Measurements from ENCODE around the gene E2F2.

Gene E2F2

DNA sequence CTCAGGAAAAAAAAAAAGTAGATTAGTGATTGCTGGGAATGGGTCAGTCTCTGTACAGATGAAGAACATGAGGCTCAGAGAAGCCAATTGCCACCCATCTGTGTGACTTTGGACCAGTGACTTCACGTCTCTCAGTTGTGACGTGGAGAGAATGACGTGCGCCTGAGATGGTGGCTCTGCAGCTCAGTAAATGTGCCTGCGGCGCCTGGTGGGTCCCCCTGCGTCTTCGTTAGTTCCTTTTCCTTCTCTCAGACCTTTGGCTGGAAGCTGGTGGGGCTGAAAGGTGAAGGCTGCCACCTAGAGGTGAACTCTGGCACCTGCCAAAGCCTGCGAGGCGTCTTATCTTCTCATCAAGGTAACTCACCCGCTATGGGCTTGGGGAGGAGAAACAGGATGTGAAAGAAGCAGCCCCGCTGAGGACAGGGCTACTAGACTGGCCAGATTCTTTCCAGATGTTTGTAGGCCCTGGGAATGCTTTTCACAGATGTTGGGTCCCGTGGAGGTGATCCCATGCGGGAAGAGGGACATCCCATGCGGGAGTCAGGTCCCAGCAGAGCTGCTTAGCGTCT is 8.7 kb upstream of the E2F2 start (continued):
- TF ChIP-seq REPIN1 (tag by site-specific recombination; IDR thresholded peaks at IDR 0.05; ENCODE audit: low read depth) (no peak), ZNF391 (tag by site-specific recombination; IDR thresholded peaks at IDR 0.05; ENCODE audit: borderline replicate concordance, low read depth) (0 out of 2 replicates have a peak, but pooled peaks have one; percentile 18), ZBTB8A (tag by site-specific recombination; IDR thresholded peaks at IDR 0.05) (peak; percentile 65), ZNF654 (tag by site-specific recombination; IDR thresholded peaks at IDR 0.05; ENCODE audit: low read depth) (peak; percentile 96), ZFP69B (tag by site-specific recombination; IDR thresholded peaks at IDR 0.05) (peak; percentile 100), ZNF629 (tag by site-specific recombination; IDR thresholded peaks at IDR 0.05) (peak; percentile 99), ZBTB21 (tag by site-specific recombination; IDR thresholded peaks at IDR 0.05) (peak; percentile 98), ZNF529 (tag by site-specific recombination; IDR thresholded peaks at IDR 0.05; ENCODE audit: insufficient replicate concordance) (no peak), SP7 (tag by site-specific recombination; IDR thresholded peaks at IDR 0.05) (peak; percentile 58; the same call in 1 of the 2 replicates), ZNF169 (tag by site-specific recombination; IDR thresholded peaks at IDR 0.05) (no peak), ZBTB17 (tag by site-specific recombination; IDR thresholded peaks at IDR 0.05) (peak; percentile 84), ZXDB (tag by site-specific recombination; IDR thresholded peaks at IDR 0.05) (peak; percentile 64; the same call in 1 of the 2 replicates), ZNF2 (tag by site-specific recombination; IDR thresholded peaks at IDR 0.05) (peak; percentile 56; the same call in 1 of the 2 replicates), ZNF585B (tag by site-specific recombination; IDR thresholded peaks at IDR 0.05) (peak; percentile 29; the same call in 1 of the 2 replicates), ZNF561 (tag by site-specific recombination; IDR thresholded peaks at IDR 0.05; ENCODE audit: borderline replicate concordance) (peak; percentile 87), ZNF366 (tag by site-specific recombination; conservative IDR thresholded peaks at IDR 0.05) (peak; percentile 84), ZNF335 (tag by site-specific recombination; conservative IDR thresholded peaks at IDR 0.05) (peak; percentile 78), GLIS2 (tag by site-specific recombination; IDR thresholded peaks at IDR 0.05) (peak; percentile 72), IKZF3 (tag by site-specific recombination; IDR thresholded peaks at IDR 0.05) (peak; percentile 41; the same call in 1 of the 2 replicates), ZNF394 (tag by site-specific recombination; IDR thresholded peaks at IDR 0.05; ENCODE audit: borderline replicate concordance) (peak; percentile 64; the same call in 1 of the 2 replicates), ZNF600 (tag by site-specific recombination; IDR thresholded peaks at IDR 0.05) (0 out of 2 replicates have a peak, but pooled peaks have one; percentile 56), SETDB1 (IDR thresholded peaks at IDR 0.05; ENCODE audit: insufficient read length, low read length) (no peak), KLF9 (tag by site-specific recombination; IDR thresholded peaks at IDR 0.05; ENCODE audit: low read depth) (no peak), GLIS1 (tag by site-specific recombination; IDR thresholded peaks at IDR 0.05) (peak; percentile 48; the same call in 1 of the 2 replicates), ZNF146 (tag by site-specific recombination; IDR thresholded peaks at IDR 0.05) (no peak)
- TF ChIP-seq, protein P1, sequence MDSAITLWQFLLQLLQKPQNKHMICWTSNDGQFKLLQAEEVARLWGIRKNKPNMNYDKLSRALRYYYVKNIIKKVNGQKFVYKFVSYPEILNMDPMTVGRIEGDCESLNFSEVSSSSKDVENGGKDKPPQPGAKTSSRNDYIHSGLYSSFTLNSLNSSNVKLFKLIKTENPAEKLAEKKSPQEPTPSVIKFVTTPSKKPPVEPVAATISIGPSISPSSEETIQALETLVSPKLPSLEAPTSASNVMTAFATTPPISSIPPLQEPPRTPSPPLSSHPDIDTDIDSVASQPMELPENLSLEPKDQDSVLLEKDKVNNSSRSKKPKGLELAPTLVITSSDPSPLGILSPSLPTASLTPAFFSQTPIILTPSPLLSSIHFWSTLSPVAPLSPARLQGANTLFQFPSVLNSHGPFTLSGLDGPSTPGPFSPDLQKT (IDR thresholded peaks at IDR 0.05; ENCODE audit: borderline replicate concordance, low read depth, low read length): no peak
- TF ChIP-seq, protein P2, sequence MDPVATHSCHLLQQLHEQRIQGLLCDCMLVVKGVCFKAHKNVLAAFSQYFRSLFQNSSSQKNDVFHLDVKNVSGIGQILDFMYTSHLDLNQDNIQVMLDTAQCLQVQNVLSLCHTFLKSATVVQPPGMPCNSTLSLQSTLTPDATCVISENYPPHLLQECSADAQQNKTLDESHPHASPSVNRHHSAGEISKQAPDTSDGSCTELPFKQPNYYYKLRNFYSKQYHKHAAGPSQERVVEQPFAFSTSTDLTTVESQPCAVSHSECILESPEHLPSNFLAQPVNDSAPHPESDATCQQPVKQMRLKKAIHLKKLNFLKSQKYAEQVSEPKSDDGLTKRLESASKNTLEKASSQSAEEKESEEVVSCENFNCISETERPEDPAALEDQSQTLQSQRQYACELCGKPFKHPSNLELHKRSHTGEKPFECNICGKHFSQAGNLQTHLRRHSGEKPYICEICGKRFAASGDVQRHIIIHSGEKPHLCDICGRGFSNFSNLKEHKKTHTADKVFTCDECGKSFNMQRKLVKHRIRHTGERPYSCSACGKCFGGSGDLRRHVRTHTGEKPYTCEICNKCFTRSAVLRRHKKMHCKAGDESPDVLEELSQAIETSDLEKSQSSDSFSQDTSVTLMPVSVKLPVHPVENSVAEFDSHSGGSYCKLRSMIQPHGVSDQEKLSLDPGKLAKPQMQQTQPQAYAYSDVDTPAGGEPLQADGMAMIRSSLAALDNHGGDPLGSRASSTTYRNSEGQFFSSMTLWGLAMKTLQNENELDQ (tag by site-specific recombination; IDR thresholded peaks at IDR 0.05; ENCODE audit: low read depth): no peak
- TF ChIP-seq, protein P3, sequence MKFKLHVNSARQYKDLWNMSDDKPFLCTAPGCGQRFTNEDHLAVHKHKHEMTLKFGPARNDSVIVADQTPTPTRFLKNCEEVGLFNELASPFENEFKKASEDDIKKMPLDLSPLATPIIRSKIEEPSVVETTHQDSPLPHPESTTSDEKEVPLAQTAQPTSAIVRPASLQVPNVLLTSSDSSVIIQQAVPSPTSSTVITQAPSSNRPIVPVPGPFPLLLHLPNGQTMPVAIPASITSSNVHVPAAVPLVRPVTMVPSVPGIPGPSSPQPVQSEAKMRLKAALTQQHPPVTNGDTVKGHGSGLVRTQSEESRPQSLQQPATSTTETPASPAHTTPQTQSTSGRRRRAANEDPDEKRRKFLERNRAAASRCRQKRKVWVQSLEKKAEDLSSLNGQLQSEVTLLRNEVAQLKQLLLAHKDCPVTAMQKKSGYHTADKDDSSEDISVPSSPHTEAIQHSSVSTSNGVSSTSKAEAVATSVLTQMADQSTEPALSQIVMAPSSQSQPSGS (tag by site-specific recombination; IDR thresholded peaks at IDR 0.05; ENCODE audit: low read depth): peak; percentile 70
- TF ChIP-seq, protein P4, sequence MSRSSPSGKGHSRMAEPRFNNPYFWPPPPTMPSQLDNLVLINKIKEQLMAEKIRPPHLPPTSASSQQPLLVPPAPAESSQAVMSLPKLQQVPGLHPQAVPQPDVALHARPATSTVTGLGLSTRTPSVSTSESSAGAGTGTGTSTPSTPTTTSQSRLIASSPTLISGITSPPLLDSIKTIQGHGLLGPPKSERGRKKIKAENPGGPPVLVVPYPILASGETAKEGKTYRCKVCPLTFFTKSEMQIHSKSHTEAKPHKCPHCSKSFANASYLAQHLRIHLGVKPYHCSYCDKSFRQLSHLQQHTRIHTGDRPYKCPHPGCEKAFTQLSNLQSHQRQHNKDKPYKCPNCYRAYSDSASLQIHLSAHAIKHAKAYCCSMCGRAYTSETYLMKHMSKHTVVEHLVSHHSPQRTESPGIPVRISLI (tag by site-specific recombination; IDR thresholded peaks at IDR 0.05): 0 out of 2 replicates have a peak, but pooled peaks have one; percentile 33
- TF ChIP-seq, protein P5, sequence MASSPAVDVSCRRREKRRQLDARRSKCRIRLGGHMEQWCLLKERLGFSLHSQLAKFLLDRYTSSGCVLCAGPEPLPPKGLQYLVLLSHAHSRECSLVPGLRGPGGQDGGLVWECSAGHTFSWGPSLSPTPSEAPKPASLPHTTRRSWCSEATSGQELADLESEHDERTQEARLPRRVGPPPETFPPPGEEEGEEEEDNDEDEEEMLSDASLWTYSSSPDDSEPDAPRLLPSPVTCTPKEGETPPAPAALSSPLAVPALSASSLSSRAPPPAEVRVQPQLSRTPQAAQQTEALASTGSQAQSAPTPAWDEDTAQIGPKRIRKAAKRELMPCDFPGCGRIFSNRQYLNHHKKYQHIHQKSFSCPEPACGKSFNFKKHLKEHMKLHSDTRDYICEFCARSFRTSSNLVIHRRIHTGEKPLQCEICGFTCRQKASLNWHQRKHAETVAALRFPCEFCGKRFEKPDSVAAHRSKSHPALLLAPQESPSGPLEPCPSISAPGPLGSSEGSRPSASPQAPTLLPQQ (tag by site-specific recombination; IDR thresholded peaks at IDR 0.05): peak; percentile 100
- TF ChIP-seq, protein P6, sequence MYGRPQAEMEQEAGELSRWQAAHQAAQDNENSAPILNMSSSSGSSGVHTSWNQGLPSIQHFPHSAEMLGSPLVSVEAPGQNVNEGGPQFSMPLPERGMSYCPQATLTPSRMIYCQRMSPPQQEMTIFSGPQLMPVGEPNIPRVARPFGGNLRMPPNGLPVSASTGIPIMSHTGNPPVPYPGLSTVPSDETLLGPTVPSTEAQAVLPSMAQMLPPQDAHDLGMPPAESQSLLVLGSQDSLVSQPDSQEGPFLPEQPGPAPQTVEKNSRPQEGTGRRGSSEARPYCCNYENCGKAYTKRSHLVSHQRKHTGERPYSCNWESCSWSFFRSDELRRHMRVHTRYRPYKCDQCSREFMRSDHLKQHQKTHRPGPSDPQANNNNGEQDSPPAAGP (tag by site-specific recombination; IDR thresholded peaks at IDR 0.05): 0 out of 2 replicates have a peak, but pooled peaks have one; percentile 18
